NCI-H2081 (cell line): ENCODE measurements around the gene SPRR1A.
"Not testable (repeated sequence)": the region's sequence is repeated elsewhere in the genome, so short reads cannot be mapped to it uniquely, and the experiment has no call there.

Experiments
- DNase-seq, 2 experiments: peaks; one replicate each; lab custom pipeline; 2025; lab: John Stamatoyannopoulos, UW

Gene SPRR1A

DNA sequence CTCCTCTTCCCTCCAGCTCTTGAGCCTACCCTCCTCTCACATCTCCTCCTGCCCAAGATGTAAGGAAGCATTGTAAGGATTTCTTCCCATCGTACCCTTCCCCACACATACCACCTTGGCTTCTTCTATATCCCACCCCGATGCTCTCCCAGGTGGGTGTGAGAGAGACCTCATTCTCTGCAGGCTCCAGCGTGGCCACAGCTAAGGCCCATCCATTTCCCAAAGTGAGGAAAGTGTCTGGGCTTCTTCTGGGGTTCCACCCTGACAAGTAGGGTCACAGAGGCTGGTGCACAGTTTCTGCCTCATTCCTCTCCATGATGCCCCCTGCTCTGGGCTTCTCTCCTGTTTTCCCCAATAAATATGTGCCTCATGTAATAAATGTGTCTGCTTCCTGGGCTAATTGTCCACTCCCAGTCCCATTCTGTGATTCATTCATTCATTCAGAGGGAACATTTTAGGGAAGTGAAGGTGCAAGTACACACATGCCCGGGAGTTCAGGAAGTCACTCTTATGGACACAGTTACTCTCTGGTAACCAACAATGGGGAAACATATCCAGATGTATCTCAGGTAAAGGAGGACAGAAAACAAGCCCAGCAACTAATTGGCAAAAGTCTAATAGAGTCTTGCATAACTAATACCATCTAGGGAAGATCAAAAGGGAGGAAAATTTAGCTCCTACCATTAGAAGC lies 11.5 kb upstream of the SPRR1A start:
- no peak for DNase-seq

DNA sequence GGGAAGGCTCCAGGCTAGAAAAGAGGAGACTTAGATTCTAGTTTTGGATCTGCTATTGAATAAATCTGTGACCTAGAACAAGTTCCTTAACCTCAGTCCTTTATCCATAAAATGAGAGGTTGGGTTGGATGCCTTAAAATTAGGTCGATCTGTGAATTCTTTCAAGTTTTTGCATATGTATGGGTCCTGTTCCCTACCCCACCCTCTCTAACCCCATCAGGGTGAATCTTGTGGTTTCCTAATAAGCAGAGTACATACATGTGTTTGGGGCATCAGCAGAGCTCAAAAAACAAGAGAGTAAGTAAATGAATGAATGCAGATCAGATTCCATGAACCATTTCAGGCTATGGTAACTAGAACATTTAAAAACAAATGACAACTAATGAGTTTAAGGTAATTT lies 7.2 kb upstream of the SPRR1A start:
- no peak for DNase-seq

DNA sequence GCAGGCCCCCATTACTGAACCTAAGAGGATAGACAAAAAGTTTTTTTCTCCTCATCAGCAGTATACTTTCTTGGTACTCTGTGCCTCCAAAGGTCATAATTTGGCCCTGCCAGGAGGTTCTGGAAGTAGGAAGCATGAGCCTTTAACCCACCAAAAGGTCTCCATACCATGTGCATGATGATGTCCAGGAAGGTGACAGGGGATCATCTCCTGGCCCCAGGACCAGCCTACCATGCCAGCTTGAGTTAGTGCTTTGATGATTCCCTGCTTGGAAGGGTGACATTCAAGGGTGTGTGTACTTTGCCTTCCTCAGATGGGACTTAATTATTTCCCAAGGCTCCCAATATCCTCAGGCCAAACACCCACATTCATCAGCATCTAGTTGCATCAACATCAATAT lies 6.3 kb upstream of the SPRR1A start:
- DNase-seq: no peak

DNA sequence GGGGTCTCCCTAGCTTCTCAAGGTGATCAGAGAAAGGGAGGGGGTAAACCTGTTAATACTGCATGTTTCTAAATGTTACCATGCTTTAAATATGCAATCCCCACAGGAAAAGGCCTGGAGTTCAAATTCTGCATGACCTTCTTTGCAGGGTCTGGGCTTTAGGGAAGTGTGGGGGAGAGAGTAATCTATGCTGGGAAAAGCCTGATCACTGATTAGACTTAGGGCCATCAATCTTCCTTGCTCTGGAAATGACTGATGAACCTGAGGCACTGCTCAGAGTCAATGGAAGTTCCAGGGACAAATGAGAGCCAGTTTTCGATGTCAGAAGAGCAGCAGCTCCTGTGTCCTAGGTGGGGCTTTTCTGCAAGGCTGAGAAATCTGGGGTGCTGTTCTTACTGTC lies 3.2 kb upstream of the SPRR1A start:
- DNase-seq: no peak

DNA sequence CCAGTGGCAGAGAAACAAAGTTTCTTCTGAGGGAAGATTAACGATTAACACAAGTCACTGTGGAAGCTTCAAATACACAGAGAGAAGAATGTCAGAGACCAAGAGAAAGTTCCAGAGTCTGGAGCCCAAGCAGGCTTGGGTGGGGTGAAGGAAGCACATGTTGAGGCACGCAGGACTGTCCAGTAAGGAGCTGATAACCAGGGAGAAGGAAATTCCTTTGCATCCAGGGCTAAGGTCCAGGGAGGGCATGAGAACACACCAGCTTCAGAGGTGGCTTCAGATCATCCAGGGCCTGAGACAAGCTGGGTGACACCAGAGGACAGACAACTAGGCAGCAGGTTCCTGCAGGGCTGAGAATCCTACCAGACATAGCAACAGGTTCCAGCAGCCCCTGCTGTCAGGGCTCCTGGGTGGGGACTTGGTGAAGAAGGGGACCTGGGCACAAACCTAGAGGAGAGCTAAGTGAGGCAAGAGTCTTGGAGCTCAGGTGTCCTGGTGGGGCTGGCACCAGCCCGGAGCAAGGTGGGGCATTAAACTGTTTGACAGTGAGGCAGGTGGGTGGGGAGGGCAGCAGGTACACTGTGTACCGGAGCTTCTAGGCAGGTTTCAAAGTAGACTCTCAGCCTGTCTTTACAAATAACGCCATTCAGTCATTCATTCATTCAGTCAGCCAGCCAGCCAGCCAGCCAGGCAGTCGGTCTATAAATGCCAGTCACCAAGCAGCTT lies 2.6 kb upstream of the SPRR1A start:
- no peak for DNase-seq

DNA sequence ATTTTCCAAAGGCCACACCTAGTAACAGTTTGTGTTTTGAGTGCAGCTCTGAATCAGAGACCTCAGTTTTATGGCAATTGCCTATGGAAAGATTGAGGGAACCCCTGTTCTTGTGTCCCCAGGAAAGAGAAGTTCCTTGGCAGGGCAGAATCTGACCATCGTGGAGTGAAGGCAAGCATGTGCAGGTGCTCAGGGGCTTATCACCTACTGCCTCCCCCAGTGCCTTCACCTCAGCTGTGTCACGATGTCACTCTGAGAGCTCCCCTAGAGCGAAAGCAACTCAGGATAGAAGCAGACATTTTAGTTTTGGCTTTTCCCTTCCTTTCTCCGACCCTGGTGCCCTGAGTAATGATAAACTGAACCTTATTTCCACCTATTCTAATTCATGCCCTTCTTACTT lies 1.8 kb upstream of the SPRR1A start:
- DNase-seq: no peak

DNA sequence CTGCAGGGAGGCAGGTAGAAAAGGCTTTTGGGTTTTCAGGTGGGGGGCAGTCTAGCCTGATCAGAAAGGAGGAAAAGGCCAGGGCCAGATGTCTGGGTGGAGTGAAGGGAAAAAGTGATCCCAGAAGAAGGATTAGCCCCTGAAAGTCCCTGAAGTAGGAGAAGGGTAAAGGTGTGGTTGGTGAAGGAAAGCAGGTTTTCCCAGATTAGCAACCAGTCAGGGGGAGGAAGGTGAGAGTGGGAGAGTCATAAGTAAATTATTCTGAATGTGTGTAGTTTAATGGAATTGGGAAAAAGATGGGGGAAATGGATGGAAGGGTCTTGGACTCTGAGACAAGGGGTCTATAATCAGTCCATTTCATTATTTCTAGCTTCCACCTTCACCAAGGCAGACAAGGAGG lies 647 bp upstream of the SPRR1A start:
- no peak for DNase-seq

DNA sequence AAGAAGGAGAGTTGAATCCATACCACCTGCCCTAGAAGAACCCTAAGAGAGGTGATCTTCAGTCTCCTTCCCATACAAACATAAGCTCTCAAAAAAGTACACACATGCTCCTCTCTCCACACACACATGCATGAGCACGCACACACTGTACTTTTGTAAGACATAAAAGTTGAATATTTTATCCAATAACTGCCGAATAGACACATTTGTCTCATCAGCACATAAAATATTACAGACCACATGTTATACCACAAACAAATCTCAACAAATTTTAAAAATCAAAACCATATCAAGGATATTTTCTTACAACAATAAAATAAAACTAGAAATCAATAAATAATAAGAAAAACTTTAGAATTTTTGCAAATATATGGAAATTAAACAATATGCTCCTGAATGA lies 2.7 kb downstream of the SPRR1A start:
- DNase-seq: no peak

DNA sequence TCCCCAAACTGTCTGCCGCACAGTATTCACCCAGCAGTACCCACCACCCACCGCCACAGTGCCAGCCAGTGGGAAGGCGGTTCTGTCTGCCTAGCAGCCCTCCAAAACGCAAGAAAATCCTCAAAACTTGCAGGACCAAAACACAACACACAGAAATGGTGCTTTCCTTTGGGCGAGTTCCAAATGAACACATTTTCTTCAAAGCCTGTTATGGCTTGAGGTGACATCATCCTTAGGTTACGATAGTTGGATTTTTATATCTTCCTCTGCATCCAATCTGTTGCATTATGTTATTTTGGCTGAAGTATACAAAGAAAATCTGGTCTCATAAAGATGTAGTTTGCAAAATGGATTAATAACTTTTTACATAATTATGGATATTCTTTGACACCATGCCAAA lies 9.3 kb downstream of the SPRR1A start:
- DNase-seq: no peak

DNA sequence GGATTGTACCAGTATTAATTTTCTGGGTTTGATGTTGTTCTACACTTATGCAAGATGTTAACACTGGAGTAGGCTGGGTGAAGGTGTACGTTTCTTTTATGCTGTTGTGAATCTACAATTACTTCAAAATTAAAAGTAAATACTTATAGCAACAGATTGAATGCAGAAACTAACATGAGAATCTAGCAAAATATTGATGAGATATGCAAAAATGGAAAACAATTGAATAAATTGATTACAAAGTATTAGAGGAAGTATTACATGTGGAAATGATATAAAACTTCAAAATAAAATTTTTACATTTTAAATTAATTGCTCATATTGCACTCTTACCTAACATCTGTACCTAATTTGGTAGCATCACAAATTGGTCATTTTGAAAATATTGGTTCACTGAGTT lies 12.0 kb downstream of the SPRR1A start:
- DNase-seq: no peak

DNA sequence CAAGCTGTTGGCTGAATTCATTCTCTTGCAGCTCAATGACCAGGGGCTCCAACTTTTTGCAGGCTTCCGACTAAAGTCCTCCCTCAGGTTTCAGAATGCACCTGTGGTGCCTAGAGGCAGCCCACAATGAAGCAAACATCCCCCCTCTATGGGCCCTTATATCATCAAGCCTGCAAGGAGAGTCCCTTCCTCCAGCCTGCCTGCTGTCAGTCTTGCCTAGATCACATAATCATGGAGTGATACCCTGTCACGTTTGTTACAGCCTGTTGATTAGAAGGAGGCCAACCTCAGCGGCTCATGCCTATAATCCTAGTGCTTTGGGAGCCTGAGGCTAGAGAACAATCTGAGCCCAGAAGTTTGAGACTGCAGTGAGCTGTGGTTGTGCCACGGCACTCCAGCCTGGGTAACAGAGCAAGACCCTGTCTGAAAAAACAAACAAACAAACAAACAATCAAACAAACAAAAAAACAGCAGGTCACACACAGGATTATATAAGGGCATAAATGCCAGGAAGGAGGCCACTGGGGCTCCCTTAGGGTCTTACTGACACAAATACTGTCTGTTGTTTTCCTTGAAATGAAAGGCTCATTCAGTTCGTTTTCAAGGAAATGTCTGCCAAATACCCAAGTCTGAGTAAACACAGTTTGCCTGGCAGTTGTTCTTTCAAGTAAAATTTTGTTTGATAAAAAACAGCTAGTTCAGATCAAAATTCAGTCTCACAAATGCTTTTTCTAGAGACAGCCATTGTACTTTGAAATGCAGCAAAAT lies 12.9 kb downstream of the SPRR1A start:
- no peak for DNase-seq

DNA sequence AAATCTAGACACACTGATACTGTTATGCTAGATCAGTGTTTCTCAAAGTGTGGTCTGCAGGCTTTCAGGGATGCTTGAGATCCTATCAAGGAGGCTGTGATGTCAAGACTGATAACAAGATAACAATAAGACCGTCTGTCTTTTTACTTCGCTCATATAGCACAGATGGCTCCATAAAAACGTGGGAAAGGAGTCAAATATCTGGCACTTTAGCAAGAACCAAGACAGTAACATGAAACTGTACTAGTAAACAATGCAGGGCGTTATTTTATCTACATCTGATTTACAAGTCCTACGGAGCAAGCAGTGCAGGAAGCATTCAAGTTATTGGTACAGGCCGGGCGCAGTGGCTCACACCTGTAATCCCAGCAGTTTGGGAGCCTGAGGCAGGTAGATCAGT lies 14.0 kb downstream of the SPRR1A start:
- DNase-seq: no peak

DNA sequence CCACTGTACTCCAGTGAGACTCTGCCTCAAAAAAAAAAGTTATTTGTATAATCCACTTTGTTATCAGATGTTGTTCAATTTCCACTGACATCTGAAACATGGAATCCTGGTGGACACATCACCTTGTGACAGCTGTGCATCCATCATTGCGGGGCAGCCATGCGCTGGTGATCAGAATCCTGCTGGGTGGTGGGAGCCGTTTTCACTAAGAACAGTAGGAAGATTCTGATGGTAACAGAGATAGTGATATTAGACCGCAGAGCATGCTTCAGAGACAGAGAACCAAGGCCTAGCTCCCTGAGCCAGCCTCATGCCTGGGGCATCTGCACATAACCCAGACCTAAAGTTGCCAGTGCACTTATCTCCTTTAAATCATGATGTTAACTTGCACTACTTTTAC lies 14.6 kb downstream of the SPRR1A start:
- no peak for DNase-seq

DNA sequence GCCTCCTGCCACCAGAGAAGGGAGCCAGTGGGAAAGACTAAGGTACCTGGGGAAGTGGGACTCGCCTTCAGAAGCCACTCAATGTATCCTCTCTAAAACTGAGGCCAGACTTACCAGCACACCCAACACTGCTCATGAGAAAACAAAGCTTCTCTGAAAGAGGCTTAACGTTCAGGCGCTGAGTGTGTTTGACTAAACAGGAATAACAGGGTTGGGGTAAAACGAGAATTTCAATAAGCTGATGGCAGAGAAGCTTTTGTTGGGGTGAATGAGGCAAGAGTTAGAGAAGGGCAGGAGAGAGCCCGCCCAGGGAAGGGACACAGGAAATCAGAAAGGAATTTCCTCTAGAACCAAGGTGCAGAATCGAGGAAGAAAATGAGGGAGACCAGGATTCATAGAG lies 15.9 kb downstream of the SPRR1A start:
- no peak for DNase-seq

DNA sequence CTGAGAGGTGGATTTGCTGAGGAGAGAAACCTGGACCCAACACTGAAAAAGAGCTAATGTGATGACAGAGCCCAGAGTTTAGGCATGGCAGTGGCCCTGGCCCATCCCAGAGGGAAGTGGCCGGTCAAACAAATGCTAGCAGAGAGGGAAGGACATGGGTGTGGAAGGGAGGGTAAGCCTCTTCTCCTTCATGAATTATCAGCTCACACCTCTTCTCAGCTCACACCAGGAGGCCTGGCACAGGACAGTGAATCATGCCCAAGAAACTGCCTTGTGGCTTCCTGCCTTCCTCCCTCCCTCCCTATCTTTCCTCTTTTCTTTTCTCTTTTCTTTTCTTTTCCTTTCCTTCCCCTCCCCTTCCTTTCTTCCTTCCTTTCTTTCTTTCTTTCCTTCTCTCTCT lies 16.4 kb downstream of the SPRR1A start:
- no peak for DNase-seq

DNA sequence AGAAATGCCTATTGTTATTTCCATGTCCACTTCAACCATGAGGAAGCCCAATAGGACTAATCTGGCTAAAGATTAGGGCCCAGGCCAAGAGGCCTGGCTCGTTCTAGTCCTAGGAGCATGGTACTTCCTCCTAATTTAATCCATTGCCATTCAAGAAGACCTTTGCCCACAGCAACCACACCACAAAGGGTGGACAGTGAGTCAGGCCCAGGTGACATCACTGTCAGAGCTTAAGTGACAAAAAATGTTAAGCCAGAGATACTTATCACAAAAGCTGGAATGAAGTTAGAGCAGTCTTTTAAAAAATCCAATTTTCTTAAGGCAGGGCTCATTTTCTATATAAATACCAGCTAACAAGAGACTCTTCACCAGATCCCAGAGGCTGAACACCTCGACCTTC lies 17.5 kb downstream of the SPRR1A start, which contains the start of gene SPRR3:
TSS of gene SPRR3 (plus strand) at position 368 of the 400 bp plus-strand sequence. CDS start 1,272 bp downstream, outside the sequence.
- DNase-seq: no peak

DNA sequence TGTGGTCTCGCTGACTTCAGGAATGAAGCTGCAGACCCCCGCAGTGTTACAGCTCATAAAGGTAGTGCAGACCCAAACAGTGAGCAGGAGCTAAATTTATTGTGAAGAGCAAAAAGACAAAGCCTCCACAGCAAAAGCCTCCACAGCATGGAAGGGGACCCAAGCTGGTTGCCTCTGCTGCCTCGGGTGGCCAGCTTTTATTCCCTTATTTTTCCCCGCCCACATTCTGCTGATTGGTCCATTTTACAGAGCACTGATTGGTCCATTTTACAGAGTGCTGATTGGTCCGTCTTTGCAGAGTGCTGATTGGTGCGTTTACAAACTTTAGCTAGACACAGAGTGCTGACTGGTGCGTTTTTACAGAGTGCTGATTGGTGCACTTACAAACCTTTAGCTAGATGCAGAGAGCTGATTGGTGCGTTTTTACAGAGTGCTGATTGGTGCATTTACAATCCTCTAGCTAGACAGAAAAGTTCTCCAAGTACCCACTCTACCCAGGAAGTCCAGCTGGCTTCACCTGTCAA lies 27.4 kb downstream of the SPRR1A start:
- DNase-seq: not testable (repeated sequence)

DNA sequence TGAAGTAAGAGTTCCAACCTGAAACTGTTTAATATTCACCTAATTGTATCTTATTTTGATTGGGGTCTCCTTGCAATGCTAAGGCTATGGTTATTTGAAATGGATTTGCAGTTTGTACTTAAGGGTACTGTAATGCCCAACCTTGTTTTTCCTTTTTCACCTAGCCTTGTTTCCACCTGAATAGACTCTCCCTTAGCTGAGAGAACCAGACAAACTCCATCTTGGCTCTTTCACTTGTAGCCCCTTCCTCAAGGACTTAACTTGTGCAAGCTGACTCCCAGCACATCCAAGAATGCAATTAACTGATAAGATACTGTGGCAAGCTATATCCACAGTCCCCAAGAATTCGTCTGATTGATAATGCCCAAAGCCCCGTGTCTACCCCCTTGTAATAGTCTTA lies 37.9 kb downstream of the SPRR1A start:
- not testable (repeated sequence) for DNase-seq

DNA sequence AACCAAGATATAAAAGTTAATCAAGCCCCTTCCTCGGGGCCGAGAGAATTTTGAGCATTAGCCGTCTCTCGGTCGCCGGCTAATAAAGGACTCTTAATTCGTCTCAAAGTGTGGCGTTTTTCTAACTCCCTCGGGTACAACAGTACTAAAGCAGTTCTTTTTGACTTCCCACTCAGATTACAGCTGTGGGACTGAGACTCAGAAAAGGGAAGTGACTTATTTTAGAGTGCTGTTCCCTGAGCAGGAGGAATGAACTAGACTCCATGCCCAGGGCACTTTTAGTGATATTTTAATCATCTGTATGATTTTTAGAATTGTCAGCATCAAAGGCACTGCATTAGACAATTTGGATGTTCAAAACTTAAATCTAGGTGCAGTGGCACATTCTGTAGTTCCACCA lies 38.5 kb downstream of the SPRR1A start:
- not testable (repeated sequence) for DNase-seq

DNA sequence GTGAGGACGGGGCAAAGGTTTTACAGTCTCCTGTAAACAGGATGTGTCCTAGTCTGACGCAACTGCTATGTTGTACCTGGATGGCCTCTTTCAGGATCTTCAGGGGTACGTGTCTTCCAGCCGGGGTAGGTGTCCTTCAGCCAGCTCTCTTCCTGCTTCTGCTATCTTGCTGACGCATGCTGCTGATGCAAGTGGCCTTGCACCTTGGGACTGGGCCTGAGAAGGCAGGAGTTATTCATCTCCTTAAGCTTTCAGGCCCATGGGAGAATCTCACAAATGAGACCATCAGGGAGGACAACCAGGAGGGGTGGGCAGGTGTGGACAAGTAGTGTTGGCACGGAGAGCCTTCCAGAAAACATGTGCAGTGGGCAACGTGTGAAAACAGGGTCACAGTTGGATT lies 39.2 kb downstream of the SPRR1A start:
- no peak for DNase-seq

DNA sequence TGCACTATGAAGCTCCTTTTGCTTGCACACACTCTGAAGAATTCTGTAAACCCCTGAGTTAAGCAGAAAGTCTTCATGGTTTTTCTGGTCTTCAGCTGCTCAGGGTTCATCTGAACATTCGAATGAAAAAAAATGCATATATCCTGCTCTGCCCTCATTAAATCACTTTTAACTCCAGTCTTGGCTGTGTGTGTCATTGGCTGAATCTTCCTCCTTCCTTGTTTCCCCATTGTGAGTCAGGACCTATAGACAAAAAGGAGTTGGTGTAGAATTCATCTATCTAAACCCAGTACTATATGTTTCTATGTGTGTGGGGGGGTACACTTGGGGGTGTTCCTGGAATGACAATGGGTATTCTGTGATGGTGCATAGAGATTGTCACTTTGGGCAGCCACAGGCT lies 40.5 kb downstream of the SPRR1A start:
- DNase-seq: no peak

DNA sequence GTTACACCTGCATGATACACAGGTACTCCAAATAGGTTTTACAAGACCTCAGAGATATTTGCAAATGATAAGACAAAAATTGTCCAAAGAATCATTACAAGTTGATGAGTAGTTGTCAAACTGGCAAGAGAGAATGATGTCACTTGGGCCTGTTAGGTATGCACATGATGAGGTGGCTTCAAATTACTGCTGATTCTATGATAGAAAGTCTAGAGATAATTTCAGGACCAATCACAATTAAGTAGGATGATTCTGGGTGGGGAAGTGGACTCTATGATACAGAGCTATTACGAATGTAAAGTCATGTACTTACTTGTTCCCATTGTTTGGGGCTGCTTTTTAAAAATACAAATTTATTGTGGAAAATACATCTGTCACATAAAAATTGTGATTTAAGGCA lies 41.9 kb downstream of the SPRR1A start:
- no peak for DNase-seq

DNA sequence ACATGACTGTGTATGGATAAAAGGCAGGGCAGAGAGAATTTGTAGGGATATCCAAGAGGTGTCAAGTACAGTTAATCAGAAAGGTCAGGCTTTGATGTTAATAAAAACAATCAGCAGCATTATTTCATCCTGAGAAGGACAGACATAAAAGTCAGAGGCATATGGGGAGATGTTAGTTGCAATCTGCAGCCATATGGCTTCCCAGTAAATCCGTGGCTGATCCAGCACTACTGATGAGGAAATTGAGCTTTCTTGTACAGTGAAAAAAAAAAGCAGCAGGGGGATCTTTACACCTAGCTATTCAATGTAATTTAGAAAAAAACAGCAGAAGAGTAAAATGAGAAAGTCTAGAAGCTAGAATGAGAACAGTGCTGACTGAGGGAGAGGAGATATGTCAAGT lies 44.9 kb downstream of the SPRR1A start:
- no peak for DNase-seq
